Endothelial cell of umbilical vein (primary cell): ENCODE data around the gene ANKRD34C.

Source experiments
- MYC ChIP-seq: IDR thresholded peaks from one replicate; pipeline ENCODE4 v1.6.1; 2011; ENCODE audit warnings: mild to moderate bottlenecking, low read depth, low read length
- POLR2A ChIP-seq: IDR thresholded peaks from 2 replicates; pipeline ENCODE4 v1.6.1; 2012; ENCODE audit warnings: low read depth, mild to moderate bottlenecking, control low read depth, low read length
- POLR2AphosphoS5 ChIP-seq: IDR thresholded peaks from 2 replicates; pipeline ENCODE4 v1.6.1; 2012; ENCODE audit warnings: low read depth, mild to moderate bottlenecking, control low read depth, low read length, moderate library complexity; ENCODE audit not compliant: insufficient read depth
- TF ChIP-seq, protein P1 (sequence below), 2 donors: IDR thresholded peaks; 1 replicate in 1 of 2; 2 replicates in 1 of 2; pipeline ENCODE4 v1.5.1; 2011; ENCODE audit warnings: low read length in 2 of 2, mild to moderate bottlenecking in 2 of 2, moderate library complexity in 2 of 2, control low read depth in 1 of 2, inconsistent platforms in 1 of 2, low read depth in 1 of 2; ENCODE audit not compliant: insufficient read depth in 1 of 2; ENCODE audit errors: extremely low read depth in 1 of 2
- TF ChIP-seq, protein P2 (sequence below): IDR thresholded peaks from 2 replicates; pipeline ENCODE4 v1.6.1; 2011; ENCODE audit not compliant: insufficient read depth, insufficient read length

DNA sequence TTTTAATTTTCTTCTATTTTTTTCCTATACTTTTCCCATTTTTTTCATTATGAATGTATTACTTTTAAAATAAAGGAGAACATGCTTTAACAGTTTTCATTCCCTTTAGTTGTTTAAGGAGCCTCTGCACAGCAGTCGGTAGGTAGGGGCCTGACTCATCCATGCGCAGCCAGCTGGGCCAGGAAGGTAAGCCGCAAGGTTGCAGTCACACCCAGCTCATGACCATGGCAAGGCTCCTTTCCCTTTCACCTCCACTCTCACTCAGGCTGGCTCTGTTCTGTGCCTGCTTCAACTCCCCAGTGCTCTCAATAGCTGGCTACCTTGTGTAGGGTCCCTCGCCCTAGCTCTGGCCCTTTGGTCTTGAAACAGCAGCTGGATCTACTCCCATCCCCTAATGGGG is 17.4 kb upstream of the ANKRD34C start:
- TF ChIP-seq, protein P1, sequence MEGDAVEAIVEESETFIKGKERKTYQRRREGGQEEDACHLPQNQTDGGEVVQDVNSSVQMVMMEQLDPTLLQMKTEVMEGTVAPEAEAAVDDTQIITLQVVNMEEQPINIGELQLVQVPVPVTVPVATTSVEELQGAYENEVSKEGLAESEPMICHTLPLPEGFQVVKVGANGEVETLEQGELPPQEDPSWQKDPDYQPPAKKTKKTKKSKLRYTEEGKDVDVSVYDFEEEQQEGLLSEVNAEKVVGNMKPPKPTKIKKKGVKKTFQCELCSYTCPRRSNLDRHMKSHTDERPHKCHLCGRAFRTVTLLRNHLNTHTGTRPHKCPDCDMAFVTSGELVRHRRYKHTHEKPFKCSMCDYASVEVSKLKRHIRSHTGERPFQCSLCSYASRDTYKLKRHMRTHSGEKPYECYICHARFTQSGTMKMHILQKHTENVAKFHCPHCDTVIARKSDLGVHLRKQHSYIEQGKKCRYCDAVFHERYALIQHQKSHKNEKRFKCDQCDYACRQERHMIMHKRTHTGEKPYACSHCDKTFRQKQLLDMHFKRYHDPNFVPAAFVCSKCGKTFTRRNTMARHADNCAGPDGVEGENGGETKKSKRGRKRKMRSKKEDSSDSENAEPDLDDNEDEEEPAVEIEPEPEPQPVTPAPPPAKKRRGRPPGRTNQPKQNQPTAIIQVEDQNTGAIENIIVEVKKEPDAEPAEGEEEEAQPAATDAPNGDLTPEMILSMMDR (IDR thresholded peaks at IDR 0.05; ENCODE audit: extremely low read depth in 1 of 2, insufficient read depth in 1 of 2, low read depth in 1 of 2, low read length in 2 of 2): no peak
- no peak for TF ChIP-seq MYC
- TF ChIP-seq POLR2A: no peak
- TF ChIP-seq POLR2AphosphoS5: no peak
- TF ChIP-seq, protein P2, sequence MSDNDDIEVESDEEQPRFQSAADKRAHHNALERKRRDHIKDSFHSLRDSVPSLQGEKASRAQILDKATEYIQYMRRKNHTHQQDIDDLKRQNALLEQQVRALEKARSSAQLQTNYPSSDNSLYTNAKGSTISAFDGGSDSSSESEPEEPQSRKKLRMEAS: no peak
